GM12891 (cell line): Measurements from ENCODE around the gene LTBP3.

Experiments used
- DNase-seq: peaks from one replicate; pipeline ENCODE4 v3.0.0; 2011; ENCODE audit warnings: low spot score; ENCODE audit not compliant: insufficient read length
- FAIRE-seq: peaks from 2 replicates; lab custom pipeline; 2011; peaks lifted over from hg19 to GRCh38; lab: Jason Lieb, UNC
- PAX5 ChIP-seq: IDR thresholded peaks from 2 replicates; pipeline ENCODE4 v1.6.1; 2011; ENCODE audit warnings: low read length, moderate library complexity, mild to moderate bottlenecking; ENCODE audit not compliant: insufficient read depth, severe bottlenecking
- POLR2A ChIP-seq: IDR thresholded peaks from 2 replicates; pipeline ENCODE4 v1.6.1; 2011; ENCODE audit warnings: low read depth, low read length, control low read depth
- POLR2AphosphoS5 ChIP-seq: IDR thresholded peaks from 2 replicates; pipeline ENCODE4 v1.6.1; 2011; ENCODE audit warnings: low read depth, low read length, control low read depth
- POU2F2 ChIP-seq: IDR thresholded peaks from 2 replicates; pipeline ENCODE4 v1.6.1; 2011; ENCODE audit warnings: low read depth, mild to moderate bottlenecking, control low read depth, low read length, moderate library complexity
- SPI1 ChIP-seq: IDR thresholded peaks from 2 replicates; pipeline ENCODE4 v1.6.1; 2011; ENCODE audit warnings: low read depth, low read length, control low read depth
- TAF1 ChIP-seq: IDR thresholded peaks from 2 replicates; pipeline ENCODE4 v1.6.1; 2011; ENCODE audit warnings: low read depth, low read length, control low read depth

LTBP3 gene

GRCh38 chr11:65595131-65595530 is 37.0 kb upstream of the LTBP3 start:
- DNase-seq = no peak
- TF ChIP-seq POU2F2 (no peak), POLR2A (no peak), POLR2AphosphoS5 (no peak), TAF1 (no peak), SPI1 (no peak), PAX5 (no peak)
- no peak for FAIRE-seq

DNA sequence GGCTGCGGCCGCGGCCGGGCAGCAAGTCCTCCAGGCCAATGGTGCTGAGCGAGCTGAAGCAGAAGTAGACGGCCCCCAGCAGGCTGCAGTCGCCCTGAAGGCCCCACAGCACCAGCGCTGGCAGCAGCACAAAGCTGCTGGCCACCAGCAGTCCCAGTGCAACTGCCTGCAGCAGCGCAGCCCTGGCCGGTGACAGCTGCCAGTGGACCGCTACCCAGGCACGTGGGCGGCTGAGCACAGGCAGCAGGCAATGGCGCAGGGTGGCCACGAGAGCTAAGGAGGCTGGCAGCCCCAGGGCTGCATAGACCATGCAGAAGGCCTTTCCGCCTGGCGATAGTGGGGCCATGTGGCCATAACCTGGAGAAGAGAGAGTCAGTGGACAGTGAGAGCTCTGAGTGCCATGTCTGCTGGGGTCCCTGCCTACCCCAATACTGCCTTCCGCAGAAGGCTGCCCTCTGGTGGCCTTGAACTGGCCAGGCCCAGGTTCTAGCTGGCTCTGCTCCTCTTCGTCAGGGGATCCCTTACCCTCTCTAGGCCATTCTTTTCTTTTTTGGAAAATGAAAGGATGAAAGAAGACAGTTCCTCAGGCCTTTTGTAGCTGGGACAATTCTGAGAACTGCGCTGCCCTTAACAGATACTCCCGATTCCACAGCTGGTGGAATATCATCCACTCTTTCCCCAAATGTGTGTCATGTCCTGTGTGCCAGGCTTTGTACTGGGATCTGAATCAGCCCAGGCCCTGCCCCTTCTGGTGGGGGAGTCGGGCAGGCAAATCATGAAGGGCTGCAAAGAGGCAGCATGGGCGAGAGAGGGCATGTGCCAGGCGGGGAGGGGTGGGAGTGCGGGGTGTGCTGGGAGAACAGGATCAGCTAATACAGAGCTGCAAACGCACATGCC is 35.6 kb upstream of the LTBP3 start:
- FAIRE-seq = peak; percentile 81
- no peak for DNase-seq

DNA sequence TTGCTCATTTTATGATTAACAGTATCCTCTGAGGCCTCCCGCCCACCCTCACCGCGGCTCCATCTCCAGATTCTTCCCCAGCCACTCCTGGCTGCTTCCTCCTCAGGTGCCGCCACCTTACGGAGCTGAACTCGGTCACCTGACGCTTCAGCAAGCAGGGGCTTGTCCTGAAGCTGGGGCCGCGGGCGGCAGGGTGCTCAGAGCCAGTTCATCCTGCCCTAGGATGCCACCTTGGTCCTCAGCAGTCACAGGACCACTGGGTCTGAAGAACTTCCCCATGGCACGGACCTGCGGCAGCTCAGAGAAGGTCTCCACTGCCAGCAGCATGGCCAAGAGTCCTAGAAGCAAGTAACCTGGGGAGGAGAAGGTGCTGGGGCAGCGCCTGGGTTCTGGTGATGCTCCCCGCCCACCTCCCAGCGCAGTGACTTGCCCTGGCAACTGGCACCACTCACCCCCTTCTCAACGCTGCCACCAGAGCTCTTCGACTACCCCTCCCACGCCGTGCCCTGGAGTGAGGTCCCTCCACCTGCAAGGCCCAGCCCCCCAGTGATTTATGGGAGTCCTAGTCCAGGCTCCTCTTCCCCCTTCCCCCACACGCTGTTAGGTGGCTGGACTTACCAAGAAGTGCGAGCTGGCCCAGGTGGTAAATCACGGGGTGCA is 34.8 kb upstream of the LTBP3 start:
- FAIRE-seq (no peak), DNase-seq (no peak)
- TF ChIP-seq SPI1 = no peak
- no peak for TF ChIP-seq POLR2A
- no peak for TF ChIP-seq POU2F2
- TF ChIP-seq TAF1 = no peak
- no peak for TF ChIP-seq PAX5
- no peak for TF ChIP-seq POLR2AphosphoS5

More for the DNA sequence above, 35.6 kb upstream of the LTBP3 start:
- TF ChIP-seq POLR2AphosphoS5 (no peak), SPI1 (no peak), POU2F2 (no peak), PAX5 (no peak), POLR2A (no peak), TAF1 (no peak)

GRCh38 chr11:65591939-65592857 is 34.0 kb upstream of the LTBP3 start:
- no peak for FAIRE-seq
- no peak for DNase-seq

DNA sequence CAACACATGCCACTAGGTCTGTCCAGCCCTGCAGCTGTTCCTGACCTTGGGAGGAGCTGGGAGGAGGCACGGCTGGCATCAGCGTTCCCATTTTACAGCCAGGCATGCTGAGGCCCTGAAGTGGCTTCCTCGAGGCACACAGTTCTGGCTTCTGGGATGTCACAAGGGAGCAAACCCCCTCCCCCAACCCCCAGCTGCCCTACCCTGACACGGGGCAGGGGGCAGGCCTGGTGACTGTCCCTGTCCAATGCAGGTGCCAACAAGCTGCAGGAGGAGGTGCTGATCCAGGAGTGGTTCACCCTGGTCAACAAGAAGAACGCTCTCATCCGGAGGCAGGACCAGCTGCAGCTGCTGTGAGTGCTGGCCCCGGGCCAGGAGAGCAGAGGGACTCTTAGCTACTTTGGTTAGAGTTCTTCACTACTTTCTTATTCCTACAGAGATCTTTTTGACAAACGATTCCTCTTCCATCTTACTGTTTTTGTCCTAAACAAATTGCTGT is 32.1 kb upstream of the LTBP3 start:
- DNase-seq = no peak
- TF ChIP-seq SPI1 (no peak), POLR2A (no peak), POU2F2 (no peak), PAX5 (no peak), TAF1 (no peak), POLR2AphosphoS5 (no peak)
- FAIRE-seq = peak; percentile 59

More at GRCh38 chr11:65591939-65592857, 34.0 kb upstream of the LTBP3 start:
- TF ChIP-seq POLR2A (no peak), POU2F2 (no peak), SPI1 (no peak)

- FAIRE-seq (peak; percentile 79), DNase-seq (peak; percentile 77)
- TF ChIP-seq SPI1 (0 out of 2 replicates have a peak, but pooled peaks have one; percentile 13), PAX5 (no peak)
These were observed 31.5 kb upstream of the LTBP3 start for GRCh38 chr11:65589444-65590239.

DNA sequence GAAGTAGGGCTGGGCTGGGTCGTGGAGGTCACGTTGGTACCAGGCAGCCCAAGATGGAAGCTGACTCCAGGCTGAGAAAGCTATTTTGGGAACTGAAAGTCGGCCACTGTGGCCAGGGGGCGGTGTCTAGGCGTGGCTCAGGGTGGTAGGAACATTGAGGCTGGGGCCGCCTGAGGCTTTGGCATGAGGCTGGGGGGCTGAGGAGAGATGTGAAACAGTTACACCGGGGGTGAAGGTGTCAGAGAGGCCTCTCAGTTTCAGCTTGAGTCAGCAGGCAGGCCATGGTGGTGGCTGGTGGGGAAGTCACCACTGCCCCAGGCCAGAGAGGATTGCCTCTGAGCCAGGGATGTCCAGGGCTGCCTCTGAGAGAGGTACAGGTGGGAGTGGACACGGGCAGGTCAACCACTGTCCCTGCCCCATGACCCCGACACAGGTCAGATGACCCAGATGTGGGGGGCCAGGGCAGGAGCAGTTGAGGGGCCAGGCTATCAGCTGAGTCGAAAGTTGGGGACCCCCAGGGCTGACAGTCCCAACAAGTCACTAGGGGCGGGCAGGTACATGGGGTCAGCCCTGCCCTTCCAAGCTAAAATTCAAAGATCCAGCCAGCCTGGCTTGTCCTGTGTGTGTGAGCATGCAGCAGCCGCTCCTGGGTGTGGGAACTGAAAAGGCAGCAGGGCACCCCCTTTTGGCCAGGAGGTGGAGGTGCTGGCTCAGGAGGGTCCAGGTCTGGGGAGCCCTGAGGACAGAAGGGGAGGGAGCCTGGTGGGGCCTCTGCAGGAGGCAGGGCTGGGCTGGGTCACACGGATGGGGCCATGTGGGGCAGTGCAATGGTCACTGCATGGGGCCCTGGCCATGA is 30.3 kb upstream of the LTBP3 start:
- FAIRE-seq (peak; percentile 100), DNase-seq (peak; percentile 97)
- no peak for TF ChIP-seq PAX5
- TF ChIP-seq POU2F2 = no peak; the same call in 1 of the 2 replicates
- no peak for TF ChIP-seq POLR2A
- TF ChIP-seq TAF1 = no peak; the same call in none of the 2 replicates
- peak; percentile 76 for TF ChIP-seq SPI1

GRCh38 chr11:65586676-65587075 is 28.5 kb upstream of the LTBP3 start:
- peak; percentile 38 for FAIRE-seq
- TF ChIP-seq POU2F2 (no peak), POLR2AphosphoS5 (no peak), POLR2A (no peak), SPI1 (no peak), TAF1 (no peak), PAX5 (no peak)
- DNase-seq = no peak
